CD4-positive, alpha-beta T cell (primary cell): ENCODE data around the gene FKBP4. TPM values are rescaled to one million over a fixed set of nuclear protein-coding genes. Genes with fewer than 3 reads are reported as not detected.

Source experiments
- ATAC-seq: fragments of 200-7000 bp; cut with Tn5 transposase; one replicate; pipeline ENCODE4 v1.10.0; 2022; ENCODE audit warnings: mild to moderate bottlenecking; ENCODE audit not compliant: poor library complexity
- CTCF ChIA-PET: fragments of 350-600 bp; sonication (Branson Sonifier 250); formaldehyde crosslinking; loops from one replicate; lab custom pipeline; 2021; ENCODE audit warnings: antibody characterized with exemption, inconsistent platforms; lab: Charles Lee
- POLR2A ChIA-PET: fragments of 350-600 bp; sonication (Branson Sonifier 250); formaldehyde crosslinking; loops from one replicate; lab custom pipeline; 2021; ENCODE audit warnings: antibody characterized with exemption, inconsistent platforms; lab: Charles Lee
- DNase-seq, 14 experiments: peaks; one replicate each; pipeline ENCODE4 v3.0.0-alpha.2; 2013 to 2020; ENCODE audit warnings: mixed read lengths in 2 of 14
- H3K27ac ChIP-seq, 2 donors: one replicate each; pipeline versions ENCODE4 v1.5.1 to v1.7.0; 2013; ENCODE audit warnings: low read length in 2 of 2, low read depth in 1 of 2, mild to moderate bottlenecking in 1 of 2
- H3K27me3 ChIP-seq, 2 experiments: 1 replicate in 1 of 2; 2 replicates in 1 of 2; pipeline versions ENCODE4 v1.6.1 to v1.7.0; 2013; ENCODE audit warnings: low read length in 2 of 2, control low read depth in 1 of 2, mild to moderate bottlenecking in 1 of 2, moderate library complexity in 1 of 2; ENCODE audit not compliant: insufficient read depth in 2 of 2, control insufficient read depth in 1 of 2
- H3K36me3 ChIP-seq: one replicate; pipeline ENCODE4 v1.6.1; 2013; ENCODE audit warnings: low read length, control low read depth; ENCODE audit not compliant: insufficient read depth
- H3K4me1 ChIP-seq: one replicate; pipeline ENCODE4 v1.6.1; 2013; ENCODE audit warnings: low read length, control low read depth; ENCODE audit not compliant: insufficient read depth
- H3K4me3 ChIP-seq: one replicate; pipeline ENCODE4 v1.5.1; 2013; ENCODE audit warnings: mild to moderate bottlenecking, low read length, moderate library complexity
- H3K9me3 ChIP-seq, 2 experiments: 1 replicate in 1 of 2; 2 replicates in 1 of 2; pipeline versions ENCODE4 v1.6.1 to v1.7.0; 2013; ENCODE audit warnings: low read length in 2 of 2, mild to moderate bottlenecking in 2 of 2, control low read depth in 1 of 2, moderate library complexity in 1 of 2; ENCODE audit not compliant: control insufficient read depth in 1 of 2, insufficient read depth in 1 of 2
- H3K27ac Mint-ChIP-seq: one replicate; pipeline ENCODE4 v1.8.0; 2020; ENCODE audit warnings: mixed read lengths
- H3K27me3 Mint-ChIP-seq: one replicate; pipeline ENCODE4 v1.8.0; 2021; ENCODE audit warnings: mixed read lengths
- H3K36me3 Mint-ChIP-seq: one replicate; pipeline ENCODE4 v1.8.0; 2021; ENCODE audit warnings: low read depth, mixed read lengths
- H3K4me1 Mint-ChIP-seq: one replicate; pipeline ENCODE4 v1.8.0; 2021; ENCODE audit warnings: low read depth, mixed read lengths
- H3K4me3 Mint-ChIP-seq: one replicate; pipeline ENCODE4 v1.8.0; 2020; ENCODE audit warnings: mild to moderate bottlenecking, mixed read lengths
- H3K9me3 Mint-ChIP-seq: one replicate; pipeline ENCODE4 v1.8.0; 2020; ENCODE audit warnings: mixed read lengths
- intact Hi-C, 2 experiments: fragments of 100-400 bp; cut with DNase I in 1 of 2; cut with micrococcal nuclease in 1 of 2; formaldehyde crosslinking; loops; one replicate each; pipeline versions ENCODE4 v1.15.1 to v1.9.0; 2023 to 2025; cut with DNase I, micrococcal nuclease
- total RNA-seq, 174 experiments: library from RNA in 2 of 174; stranded (reverse) in 2 of 174; gene quantifications; one replicate each; pipeline ENCODE4 v1.2.3 and lab custom pipeline; 2021 to 2026
- TF ChIP-seq, protein P1 (sequence below): fragments of 200-600 bp; IDR thresholded peaks from one replicate; pipeline ENCODE4 v1.8.0; 2022; ENCODE audit warnings: antibody characterized with exemption, mild to moderate bottlenecking

Gene FKBP4
- total RNA-seq, 2 experiments from 2014 or later, result 35.7 to 40.3 TPM

DNA sequence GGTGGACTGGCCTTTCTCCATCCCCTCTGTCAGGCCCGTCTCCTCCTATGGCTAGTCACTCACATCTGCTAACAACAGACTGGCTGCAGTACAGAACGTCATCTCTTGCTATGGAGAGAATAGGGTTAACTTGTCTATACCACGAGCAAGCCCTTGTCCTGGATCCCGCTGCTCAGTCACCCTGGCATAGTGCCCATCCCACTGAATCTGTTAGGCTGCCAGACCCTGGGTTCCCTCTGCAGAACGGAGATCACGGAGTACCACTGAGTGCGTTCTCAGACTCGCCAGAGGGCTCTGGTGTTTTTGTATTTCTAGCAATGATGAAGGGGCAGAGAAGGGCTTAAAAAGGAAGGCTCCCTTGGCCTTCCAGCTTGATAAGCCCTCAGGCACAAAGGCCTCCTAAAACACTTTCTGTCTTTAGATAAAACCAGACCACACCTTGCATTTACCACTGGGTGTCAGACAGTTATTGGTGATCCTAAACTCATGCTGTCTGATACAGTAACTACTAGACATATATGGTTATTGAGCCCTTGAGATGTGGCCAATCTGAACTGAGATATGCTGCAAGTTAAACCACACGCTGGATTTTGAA is 46.4 kb downstream of the FKBP4 start:
- no peaks in the 10 kb centered on the region for H3K9me3 ChIP-seq
- no peaks in the 10 kb centered on the region for H3K4me1 Mint-ChIP-seq
- no peaks in the 10 kb centered on the region for H3K9me3 Mint-ChIP-seq
- no peak overlapping the region for H3K27ac Mint-ChIP-seq
- no peaks in the 10 kb centered on the region for H3K27me3 Mint-ChIP-seq
- intact Hi-C loops, result no loop called here
- ATAC-seq (no peak), DNase-seq (no peak)
- TF ChIP-seq, protein P1, sequence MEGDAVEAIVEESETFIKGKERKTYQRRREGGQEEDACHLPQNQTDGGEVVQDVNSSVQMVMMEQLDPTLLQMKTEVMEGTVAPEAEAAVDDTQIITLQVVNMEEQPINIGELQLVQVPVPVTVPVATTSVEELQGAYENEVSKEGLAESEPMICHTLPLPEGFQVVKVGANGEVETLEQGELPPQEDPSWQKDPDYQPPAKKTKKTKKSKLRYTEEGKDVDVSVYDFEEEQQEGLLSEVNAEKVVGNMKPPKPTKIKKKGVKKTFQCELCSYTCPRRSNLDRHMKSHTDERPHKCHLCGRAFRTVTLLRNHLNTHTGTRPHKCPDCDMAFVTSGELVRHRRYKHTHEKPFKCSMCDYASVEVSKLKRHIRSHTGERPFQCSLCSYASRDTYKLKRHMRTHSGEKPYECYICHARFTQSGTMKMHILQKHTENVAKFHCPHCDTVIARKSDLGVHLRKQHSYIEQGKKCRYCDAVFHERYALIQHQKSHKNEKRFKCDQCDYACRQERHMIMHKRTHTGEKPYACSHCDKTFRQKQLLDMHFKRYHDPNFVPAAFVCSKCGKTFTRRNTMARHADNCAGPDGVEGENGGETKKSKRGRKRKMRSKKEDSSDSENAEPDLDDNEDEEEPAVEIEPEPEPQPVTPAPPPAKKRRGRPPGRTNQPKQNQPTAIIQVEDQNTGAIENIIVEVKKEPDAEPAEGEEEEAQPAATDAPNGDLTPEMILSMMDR, result no peak
- no peaks in the 10 kb centered on the region for H3K27me3 ChIP-seq
- peaks cover 65% of the 10 kb centered on the region for H3K36me3 Mint-ChIP-seq
- H3K4me3 Mint-ChIP-seq, result no peak overlapping the region
- ChIA-PET CTCF (no interaction called here), POLR2A (no interaction called here)
- peaks cover 58% of the 10 kb centered on the region for H3K36me3 ChIP-seq
- H3K4me3 ChIP-seq, result no peak overlapping the region
- H3K27ac ChIP-seq, result no peak overlapping the region
- H3K4me1 ChIP-seq, result no peaks in the 10 kb centered on the region

DNA sequence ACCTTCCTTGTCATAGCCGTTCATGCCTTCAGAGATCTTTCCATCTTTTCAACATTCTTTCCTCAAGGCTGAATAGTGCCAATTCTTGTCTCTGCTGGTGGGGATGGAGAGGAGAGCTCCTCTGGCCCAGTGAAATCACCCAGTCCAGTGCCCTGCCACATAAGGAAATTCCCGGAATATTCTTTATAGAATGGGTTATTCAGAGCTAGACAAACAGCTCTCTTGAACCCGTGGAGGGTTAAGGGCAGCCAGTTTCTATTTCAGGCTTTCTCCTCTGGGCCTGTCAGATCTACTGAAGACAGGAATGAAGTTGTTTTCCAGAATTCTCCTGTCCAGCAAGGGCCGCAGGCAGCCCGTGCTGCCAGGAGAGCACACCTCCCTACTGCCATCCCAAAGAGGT is 48.2 kb downstream of the FKBP4 start:
- no peak overlapping the region for H3K27ac Mint-ChIP-seq
- no peak overlapping the region for H3K27ac ChIP-seq
- TF ChIP-seq, protein P1, result no peak
- H3K4me1 Mint-ChIP-seq, result no peaks in the 10 kb centered on the region
- no peaks in the 10 kb centered on the region for H3K9me3 Mint-ChIP-seq
- H3K4me3 ChIP-seq, result no peak overlapping the region
- H3K36me3 Mint-ChIP-seq, result peaks cover 70% of the 10 kb centered on the region
- no peaks in the 10 kb centered on the region for H3K4me1 ChIP-seq
- H3K36me3 ChIP-seq, result peaks cover 55% of the 10 kb centered on the region
- intact Hi-C loops, result no loop called here
- no peaks in the 10 kb centered on the region for H3K27me3 Mint-ChIP-seq
- ChIA-PET POLR2A (no interaction called here), CTCF (no interaction called here)
- no peaks in the 10 kb centered on the region for H3K27me3 ChIP-seq
- DNase-seq (no peak), ATAC-seq (no peak)
- no peak overlapping the region for H3K4me3 Mint-ChIP-seq
- H3K9me3 ChIP-seq, result no peaks in the 10 kb centered on the region

DNA sequence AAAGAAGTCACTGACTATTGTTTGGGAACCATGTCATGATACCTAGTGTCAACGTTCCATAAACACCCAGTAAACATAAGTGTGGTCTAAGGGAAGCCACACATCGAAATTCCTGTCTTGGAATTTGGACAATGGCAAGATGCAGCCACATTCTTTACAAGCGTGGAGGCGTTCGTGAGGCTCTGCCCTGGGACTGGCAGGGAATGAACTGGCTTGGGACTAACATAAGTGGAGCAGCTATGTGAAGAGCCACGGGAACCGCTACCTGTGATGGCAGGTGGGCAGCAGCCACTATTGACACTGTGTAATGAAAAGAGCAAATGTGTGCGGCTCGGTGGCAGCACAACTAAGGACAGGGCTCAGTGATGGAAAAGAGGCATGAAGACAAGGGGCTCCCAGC is 50.0 kb downstream of the FKBP4 start:
- H3K4me3 ChIP-seq, result no peak overlapping the region
- TF ChIP-seq, protein P1, result no peak
- ChIA-PET POLR2A (no interaction called here), CTCF (no interaction called here)
- DNase-seq (no peak), ATAC-seq (no peak)
- Mint-ChIP-seq H3K27me3 (no peaks in the 10 kb centered on the region), H3K4me3 (no peak overlapping the region), H3K36me3 (peaks cover 68% of the 10 kb centered on the region), H3K27ac (no peak overlapping the region), H3K4me1 (no peaks in the 10 kb centered on the region), H3K9me3 (no peaks in the 10 kb centered on the region)
- no peaks in the 10 kb centered on the region for H3K9me3 ChIP-seq
- intact Hi-C loops, result no loop called here
- H3K27ac ChIP-seq, result no peak overlapping the region
- no peaks in the 10 kb centered on the region for H3K27me3 ChIP-seq
- no peaks in the 10 kb centered on the region for H3K4me1 ChIP-seq
- peaks cover 45% of the 10 kb centered on the region for H3K36me3 ChIP-seq
